ENCODE data around the gene GBGT1.

GRCh38 chr9:133191989-133192388, 28.3 kb upstream of the GBGT1 start:
- TF ChIP-seq POLR2A (IDR thresholded peaks at IDR 0.05): no peak
- no peak for TF ChIP-seq CTCF (IDR thresholded peaks at IDR 0.05)
